ENCODE data around the gene DONSON.

DONSON gene

DNA sequence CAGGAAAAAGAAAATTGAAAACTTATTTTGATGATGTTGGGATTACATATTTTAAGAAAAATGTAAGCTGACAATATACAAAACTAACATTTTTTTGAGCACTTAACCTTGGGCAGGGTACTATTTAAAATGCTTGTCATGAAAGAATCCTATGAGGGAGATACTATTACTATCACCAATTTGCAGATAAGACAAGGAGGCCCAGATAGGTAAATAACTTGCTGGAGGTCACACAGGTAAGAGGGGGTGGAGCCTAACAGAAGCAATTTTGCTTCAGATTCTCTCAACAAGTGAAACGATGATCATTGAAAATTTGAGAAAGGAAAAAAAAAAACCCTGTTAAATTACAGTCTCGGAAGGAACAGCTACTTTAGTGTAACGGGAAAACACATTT is 47.8 kb downstream of the DONSON start:
- DNase-seq = no peak

DNA sequence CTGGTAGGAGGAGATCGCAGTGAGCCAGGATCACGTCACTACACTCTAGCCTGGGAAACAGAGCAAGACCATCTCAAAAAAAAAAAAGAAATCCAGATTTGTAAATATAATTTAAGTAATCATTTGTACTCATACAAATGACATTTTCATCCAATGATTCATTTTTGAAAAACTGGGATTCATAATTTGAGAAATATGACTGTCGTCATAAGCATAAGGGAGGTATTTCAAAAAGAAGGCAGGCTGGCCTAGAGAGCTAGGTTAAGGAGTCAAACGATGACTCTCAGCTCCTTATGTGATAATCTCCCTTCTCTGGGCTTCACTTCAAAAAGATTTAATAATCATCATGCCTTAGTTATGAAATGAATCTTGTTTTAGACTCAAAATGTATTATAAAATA is 48.9 kb downstream of the DONSON start:
- no peak for DNase-seq

DNA sequence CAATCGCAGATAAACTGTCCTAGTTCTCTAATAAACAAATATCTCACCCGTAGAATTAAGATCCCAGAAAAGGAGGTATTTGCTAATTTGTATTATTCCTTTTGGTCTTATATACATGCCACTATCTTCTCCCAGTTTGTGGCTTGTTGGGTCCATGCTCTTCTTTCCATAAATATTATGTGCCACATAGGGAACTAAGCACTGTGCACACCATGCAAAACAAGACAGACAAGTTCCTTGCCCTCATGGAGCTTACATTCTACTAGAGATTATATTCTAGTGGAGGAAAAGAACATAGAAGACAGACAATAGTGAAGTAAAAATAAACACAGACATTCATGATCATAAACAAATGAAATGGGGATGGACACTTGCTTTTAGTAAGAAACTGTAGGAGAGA is 51.3 kb downstream of the DONSON start:
- DNase-seq = no peak

DNA sequence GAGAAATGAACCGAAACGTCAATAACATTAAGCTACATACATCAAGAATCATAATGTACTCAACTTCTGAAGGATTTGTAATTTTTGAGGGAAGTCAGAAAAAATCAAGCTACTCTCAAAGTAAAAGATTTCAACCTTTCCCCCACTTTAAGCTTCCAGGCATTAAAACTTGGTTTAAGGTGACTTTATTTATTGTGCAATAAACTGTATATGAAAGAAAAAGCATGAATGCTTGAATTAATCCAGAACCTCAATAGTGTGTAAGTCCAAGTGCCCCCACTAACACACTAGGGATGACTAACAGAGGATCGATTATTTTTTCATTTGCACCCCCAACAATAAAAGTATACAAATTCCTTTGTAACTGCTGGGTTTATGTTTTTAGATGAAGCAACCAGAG is 57.5 kb downstream of the DONSON start:
- no peak for DNase-seq

Data from GOT3 (cell line).